HepG2 (cell line): ENCODE measurements around the gene SERAC1. TPM values are rescaled to one million over a fixed set of nuclear protein-coding genes. Genes with fewer than 3 reads are reported as not detected.

Experiments
- CEBPB ChIP-seq: IDR thresholded peaks from 2 replicates; pipeline ENCODE4 v1.6.1; 2011; ENCODE audit warnings: low read depth, low read length, improper control_type of control experiment, borderline replicate concordance
- SCMH1 ChIP-seq: sonication (generic); formaldehyde crosslinking; IDR thresholded peaks from 2 replicates; pipeline ENCODE4 v1.9.0; 2021; ENCODE audit warnings: missing genetic modification reagents, mild to moderate bottlenecking, borderline replicate concordance
- SNAI1 ChIP-seq: sonication (generic); formaldehyde crosslinking; IDR thresholded peaks from 2 replicates; pipeline ENCODE4 v1.5.0; 2020; ENCODE audit warnings: mild to moderate bottlenecking, missing genetic modification reagents, borderline replicate concordance
- SP1 ChIP-seq, 2 experiments: fragments of 450-650 bp in 1 of 2; sonication (generic) in 1 of 2; formaldehyde crosslinking in 1 of 2; IDR thresholded peaks; 2 replicates each; pipeline versions ENCODE4 v1.4.0 to v1.6.1; 2016 to 2020; ENCODE audit warnings: missing genetic modification reagents in 1 of 2
- SRY ChIP-seq: sonication (generic); formaldehyde crosslinking; IDR thresholded peaks from 2 replicates; pipeline ENCODE4 v1.8.0; 2022; ENCODE audit warnings: mild to moderate bottlenecking, missing genetic modification reagents
- ZC3H4 ChIP-seq: sonication (generic); formaldehyde crosslinking; IDR thresholded peaks from 2 replicates; pipeline ENCODE4 v1.4.0; 2020; ENCODE audit warnings: missing genetic modification reagents, borderline replicate concordance
- ZNF441 ChIP-seq: sonication (generic); formaldehyde crosslinking; IDR thresholded peaks from 2 replicates; pipeline ENCODE4 v1.7.0; 2021; ENCODE audit warnings: missing genetic modification reagents, borderline replicate concordance
- ZNF773 ChIP-seq: sonication (generic); formaldehyde crosslinking; IDR thresholded peaks from 2 replicates; pipeline ENCODE4 v1.4.0; 2020; ENCODE audit warnings: missing genetic modification reagents, borderline replicate concordance
- polyA plus RNA-seq, 8 experiments: library from polyadenylated mRNA; depleted of rRNA in 3 of 8; stranded (reverse) in 7 of 8; unstranded in 1 of 8; fragments of >200 nt; fragmentation: Illumina TruSeq in 4 of 8; extraction: Trizol in 4 of 8; gene quantifications; 2 replicates each; pipeline versions ENCODE4 v1.2.1 to v1.2.3, GENCODE V29; 2011 to 2016; ENCODE audit warnings: low read depth in 4 of 8, missing spikeins in 1 of 8, mixed read lengths in 1 of 8; ENCODE audit not compliant: insufficient read depth in 1 of 8
- total RNA-seq, 5 experiments: library from RNA; depleted of rRNA; stranded (reverse); fragments of >200 nt; fragmentation: Illumina TruSeq; extraction: Trizol; gene quantifications; 2 replicates each; pipeline ENCODE4 v1.2.3, GENCODE V29; 2016; ENCODE audit warnings: low read depth in 1 of 5
- TF ChIP-seq, protein P1 (sequence below): sonication (generic); formaldehyde crosslinking; IDR thresholded peaks from 2 replicates; pipeline ENCODE4 v1.8.0; 2022; ENCODE audit warnings: mild to moderate bottlenecking, missing genetic modification reagents, moderate library complexity
- TF ChIP-seq, protein P2 (sequence below): sonication (generic); formaldehyde crosslinking; IDR thresholded peaks from 2 replicates; pipeline ENCODE4 v1.4.0; 2020; ENCODE audit warnings: missing genetic modification reagents
- TF ChIP-seq, protein P3 (sequence below): sonication (generic); formaldehyde crosslinking; IDR thresholded peaks from 2 replicates; pipeline ENCODE4 v1.4.0; 2020; ENCODE audit warnings: missing genetic modification reagents, mild to moderate bottlenecking, borderline replicate concordance
- TF ChIP-seq, protein P4 (sequence below), 2 experiments: fragments of 450-650 bp in 1 of 2; sonication (generic) in 1 of 2; formaldehyde crosslinking; IDR thresholded peaks; 2 replicates each; pipeline versions ENCODE4 v1.5.0 to v1.8.0; 2020 to 2022; ENCODE audit warnings: mild to moderate bottlenecking in 1 of 2, missing genetic modification reagents in 1 of 2

The SERAC1 gene
- total and polyA plus RNA-seq, 2 of the 13 experiments (the other 11 are each of a cell fraction or from before 2014, with no cell fraction given) = 4.5 to 8.1 TPM

DNA sequence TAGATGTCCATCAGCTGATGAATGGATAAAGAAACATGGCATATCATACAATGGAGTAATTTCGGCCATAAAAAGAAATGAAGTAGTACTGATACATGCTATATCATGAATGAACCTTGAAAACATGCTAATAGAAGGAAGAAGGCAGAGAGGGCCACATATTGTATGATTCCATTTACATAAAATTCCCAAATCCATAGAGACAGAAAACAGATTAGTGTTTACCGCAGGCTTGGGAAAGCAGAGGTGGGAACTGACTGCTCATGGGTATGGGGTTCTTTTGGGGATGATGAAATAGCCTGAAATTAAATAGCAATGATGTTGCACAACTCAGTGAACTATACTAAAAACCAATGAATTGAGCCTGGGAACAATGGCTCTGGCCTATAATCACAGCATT, 58.3 kb downstream of the SERAC1 start (continued):
- TF ChIP-seq, protein P1, sequence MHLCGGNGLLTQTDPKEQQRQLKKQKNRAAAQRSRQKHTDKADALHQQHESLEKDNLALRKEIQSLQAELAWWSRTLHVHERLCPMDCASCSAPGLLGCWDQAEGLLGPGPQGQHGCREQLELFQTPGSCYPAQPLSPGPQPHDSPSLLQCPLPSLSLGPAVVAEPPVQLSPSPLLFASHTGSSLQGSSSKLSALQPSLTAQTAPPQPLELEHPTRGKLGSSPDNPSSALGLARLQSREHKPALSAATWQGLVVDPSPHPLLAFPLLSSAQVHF (CRISPR knock-in tag) = no peak
- TF ChIP-seq SCMH1 (CRISPR knock-in tag) = no peak
- TF ChIP-seq CEBPB = peak; percentile 80
- no peak for TF ChIP-seq SP1 (IDR thresholded peaks at IDR 0.05)
- TF ChIP-seq SP1 (CRISPR knock-in tag; IDR thresholded peaks at IDR 0.05) = no peak
- no peak for TF ChIP-seq ZC3H4 (CRISPR knock-in tag)
- no peak for TF ChIP-seq ZNF773
- TF ChIP-seq, protein P2, sequence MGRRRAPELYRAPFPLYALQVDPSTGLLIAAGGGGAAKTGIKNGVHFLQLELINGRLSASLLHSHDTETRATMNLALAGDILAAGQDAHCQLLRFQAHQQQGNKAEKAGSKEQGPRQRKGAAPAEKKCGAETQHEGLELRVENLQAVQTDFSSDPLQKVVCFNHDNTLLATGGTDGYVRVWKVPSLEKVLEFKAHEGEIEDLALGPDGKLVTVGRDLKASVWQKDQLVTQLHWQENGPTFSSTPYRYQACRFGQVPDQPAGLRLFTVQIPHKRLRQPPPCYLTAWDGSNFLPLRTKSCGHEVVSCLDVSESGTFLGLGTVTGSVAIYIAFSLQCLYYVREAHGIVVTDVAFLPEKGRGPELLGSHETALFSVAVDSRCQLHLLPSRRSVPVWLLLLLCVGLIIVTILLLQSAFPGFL = no peak
- TF ChIP-seq, protein P3, sequence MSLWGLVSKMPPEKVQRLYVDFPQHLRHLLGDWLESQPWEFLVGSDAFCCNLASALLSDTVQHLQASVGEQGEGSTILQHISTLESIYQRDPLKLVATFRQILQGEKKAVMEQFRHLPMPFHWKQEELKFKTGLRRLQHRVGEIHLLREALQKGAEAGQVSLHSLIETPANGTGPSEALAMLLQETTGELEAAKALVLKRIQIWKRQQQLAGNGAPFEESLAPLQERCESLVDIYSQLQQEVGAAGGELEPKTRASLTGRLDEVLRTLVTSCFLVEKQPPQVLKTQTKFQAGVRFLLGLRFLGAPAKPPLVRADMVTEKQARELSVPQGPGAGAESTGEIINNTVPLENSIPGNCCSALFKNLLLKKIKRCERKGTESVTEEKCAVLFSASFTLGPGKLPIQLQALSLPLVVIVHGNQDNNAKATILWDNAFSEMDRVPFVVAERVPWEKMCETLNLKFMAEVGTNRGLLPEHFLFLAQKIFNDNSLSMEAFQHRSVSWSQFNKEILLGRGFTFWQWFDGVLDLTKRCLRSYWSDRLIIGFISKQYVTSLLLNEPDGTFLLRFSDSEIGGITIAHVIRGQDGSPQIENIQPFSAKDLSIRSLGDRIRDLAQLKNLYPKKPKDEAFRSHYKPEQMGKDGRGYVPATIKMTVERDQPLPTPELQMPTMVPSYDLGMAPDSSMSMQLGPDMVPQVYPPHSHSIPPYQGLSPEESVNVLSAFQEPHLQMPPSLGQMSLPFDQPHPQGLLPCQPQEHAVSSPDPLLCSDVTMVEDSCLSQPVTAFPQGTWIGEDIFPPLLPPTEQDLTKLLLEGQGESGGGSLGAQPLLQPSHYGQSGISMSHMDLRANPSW (CRISPR knock-in tag) = no peak
- TF ChIP-seq ZNF441 (CRISPR knock-in tag) = no peak
- no peak for TF ChIP-seq SNAI1 (CRISPR knock-in tag)
- no peak for TF ChIP-seq SRY (CRISPR knock-in tag)
- TF ChIP-seq, protein P4, sequence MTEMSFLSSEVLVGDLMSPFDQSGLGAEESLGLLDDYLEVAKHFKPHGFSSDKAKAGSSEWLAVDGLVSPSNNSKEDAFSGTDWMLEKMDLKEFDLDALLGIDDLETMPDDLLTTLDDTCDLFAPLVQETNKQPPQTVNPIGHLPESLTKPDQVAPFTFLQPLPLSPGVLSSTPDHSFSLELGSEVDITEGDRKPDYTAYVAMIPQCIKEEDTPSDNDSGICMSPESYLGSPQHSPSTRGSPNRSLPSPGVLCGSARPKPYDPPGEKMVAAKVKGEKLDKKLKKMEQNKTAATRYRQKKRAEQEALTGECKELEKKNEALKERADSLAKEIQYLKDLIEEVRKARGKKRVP (CRISPR knock-in tag; IDR thresholded peaks at IDR 0.05) = peak in 1 of 2 experiments; percentile 85; a peak in 2 of 4 replicates
